HG03045 (cell line): ENCODE measurements around the gene SP110.
"Not testable (repeated sequence)": the region's sequence is repeated elsewhere in the genome, so short reads cannot be mapped to it uniquely, and the experiment has no call there.

Experiments used
- ATAC-seq: cut with Tn5 transposase; IDR thresholded peaks from one replicate; pipeline ENCODE4 v1.9.1; 2021; ENCODE audit warnings: mild to moderate bottlenecking, moderate library complexity; ENCODE audit not compliant: unreplicated experiment

The SP110 gene

GRCh38 chr2:230219419-230220331 lies at the start of gene SP110:
TSS of gene SP110 (minus strand) at chr2:230219984. CDS start at chr2:230216927, 3,057 bp downstream.
- peak; percentile 78 for ATAC-seq

- ATAC-seq, result no peak
Measured at GRCh38 chr2:230268606-230269243, 48.9 kb upstream of the SP110 start.

GRCh38 chr2:230267556-230267955 lies 47.8 kb upstream of the SP110 start:
- ATAC-seq, result peak; percentile 51

GRCh38 chr2:230267059-230267458 lies 47.3 kb upstream of the SP110 start:
- ATAC-seq, result no peak

GRCh38 chr2:230266638-230267037 lies 46.9 kb upstream of the SP110 start:
- no peak for ATAC-seq

- not testable (repeated sequence) for ATAC-seq
Measured at GRCh38 chr2:230264945-230265344, 45.2 kb upstream of the SP110 start.

GRCh38 chr2:230262246-230262645 lies 42.5 kb upstream of the SP110 start:
- ATAC-seq, result no peak

- no peak for ATAC-seq
Measured at GRCh38 chr2:230258483-230258882, 38.7 kb upstream of the SP110 start.

- no peak for ATAC-seq
Measured at GRCh38 chr2:230256733-230257332, 37.0 kb upstream of the SP110 start.

- no peak for ATAC-seq
Measured at GRCh38 chr2:230254152-230254881, 34.5 kb upstream of the SP110 start.

- no peak for ATAC-seq
Measured at GRCh38 chr2:230250231-230250630, 30.4 kb upstream of the SP110 start.

GRCh38 chr2:230246206-230246605 lies 26.4 kb upstream of the SP110 start:
- no peak for ATAC-seq

GRCh38 chr2:230244211-230244610 lies 24.4 kb upstream of the SP110 start:
- ATAC-seq, result no peak

- peak; percentile 59 for ATAC-seq
Measured at GRCh38 chr2:230234845-230235244, 15.1 kb upstream of the SP110 start.

GRCh38 chr2:230234122-230234722 lies 14.4 kb upstream of the SP110 start:
- no peak for ATAC-seq

GRCh38 chr2:230231251-230231650 lies 11.5 kb upstream of the SP110 start:
- ATAC-seq, result no peak

- no peak for ATAC-seq
Measured at GRCh38 chr2:230230496-230231200, 10.9 kb upstream of the SP110 start.

GRCh38 chr2:230230087-230230486 lies 10.3 kb upstream of the SP110 start:
- no peak for ATAC-seq

GRCh38 chr2:230227216-230227615 lies 7.4 kb upstream of the SP110 start:
- ATAC-seq, result no peak

- peak; percentile 74 for ATAC-seq
Measured at GRCh38 chr2:230226051-230226551, 6.3 kb upstream of the SP110 start.
